Stimulated activated CD4-positive, alpha-beta T cell treated with anti-CD3 and anti-CD28 coated beads, Interleukin-2, amount 100 ng/mL, for 48 hours (primary cell): ENCODE data around the gene PCSK2.

Experiments used
- DNase-seq, 2 donors: peaks; one replicate each; pipeline ENCODE4 v3.0.0-alpha.2; 2020

The PCSK2 gene

DNA sequence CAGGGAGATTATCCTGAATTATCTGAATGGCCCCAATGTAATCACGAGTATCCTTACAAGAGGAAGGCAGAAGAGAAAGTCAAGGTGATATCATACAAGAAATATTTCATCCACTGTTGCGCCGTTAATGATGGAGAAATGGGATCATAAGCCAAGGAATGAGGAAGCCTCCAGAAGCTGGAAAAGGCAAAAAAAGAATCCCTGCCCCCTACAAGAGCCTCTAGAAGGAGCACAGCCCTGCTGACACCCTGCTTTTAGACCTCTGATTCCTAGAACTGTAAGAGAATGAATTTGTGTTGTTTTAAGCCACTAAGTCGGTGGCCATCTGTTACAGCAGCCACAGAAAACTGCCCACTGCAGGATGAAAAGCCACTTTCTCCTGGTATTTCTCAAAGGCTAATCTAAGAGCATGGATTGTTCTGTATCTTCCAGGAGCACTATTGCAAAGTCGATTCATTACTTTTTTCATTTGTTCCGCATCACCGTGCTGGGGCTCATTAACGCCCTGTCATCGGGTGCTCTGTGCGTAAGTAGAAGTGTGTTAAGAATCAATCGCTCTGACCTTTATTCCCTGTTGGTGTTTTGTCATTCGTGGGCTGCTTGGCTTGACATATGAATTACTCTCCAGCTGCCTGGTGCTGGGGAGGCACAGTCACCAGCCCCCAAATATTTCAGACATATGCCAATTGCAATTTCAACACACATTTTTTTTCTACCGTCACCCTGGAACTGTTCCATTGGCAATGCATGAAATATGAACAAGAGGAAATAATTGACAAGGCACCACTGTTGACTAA, 117.0 kb downstream of the PCSK2 start:
- DNase-seq: no peak

GRCh38 chr20:17344790-17345189, 118.0 kb downstream of the PCSK2 start:
- DNase-seq: no peak

DNA sequence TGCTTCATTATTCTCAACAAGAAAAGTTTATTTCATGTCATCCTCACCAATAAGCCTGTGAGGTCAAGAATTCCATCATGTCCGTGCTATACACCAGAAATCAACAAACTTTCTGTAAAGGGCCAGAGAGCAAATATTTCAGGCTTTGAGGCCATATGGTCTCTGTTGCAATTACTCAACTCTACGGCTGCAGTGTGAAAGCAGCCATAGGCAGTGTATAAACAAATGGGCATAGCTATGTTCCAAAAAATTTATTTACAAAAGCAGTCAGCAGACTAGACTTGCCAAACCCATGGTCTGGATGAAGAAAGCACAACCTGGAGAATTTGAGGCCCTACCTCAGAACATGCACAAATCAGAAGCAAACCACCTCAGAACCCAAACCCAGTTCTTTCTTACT, 118.5 kb downstream of the PCSK2 start:
- no peak for DNase-seq

DNA sequence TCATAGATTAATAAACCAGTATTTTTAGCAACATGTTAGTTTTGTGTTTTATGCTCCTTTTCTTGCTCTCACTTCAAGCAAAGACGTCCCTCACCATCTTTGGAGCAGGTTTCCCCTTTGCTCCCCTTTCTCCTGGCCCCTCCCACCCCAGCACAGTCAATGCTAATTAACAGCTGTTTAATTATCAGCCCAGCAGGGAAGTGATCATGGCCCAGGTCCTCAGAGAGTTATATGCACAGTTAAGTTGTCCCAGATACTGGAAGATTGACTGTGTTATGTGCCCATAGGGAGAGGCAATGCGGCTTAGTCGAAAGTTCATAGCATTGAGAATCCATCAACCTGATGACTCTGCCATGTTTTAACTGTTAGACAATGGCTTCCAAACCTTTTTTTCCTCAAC, 123.5 kb downstream of the PCSK2 start:
- no peak for DNase-seq

DNA sequence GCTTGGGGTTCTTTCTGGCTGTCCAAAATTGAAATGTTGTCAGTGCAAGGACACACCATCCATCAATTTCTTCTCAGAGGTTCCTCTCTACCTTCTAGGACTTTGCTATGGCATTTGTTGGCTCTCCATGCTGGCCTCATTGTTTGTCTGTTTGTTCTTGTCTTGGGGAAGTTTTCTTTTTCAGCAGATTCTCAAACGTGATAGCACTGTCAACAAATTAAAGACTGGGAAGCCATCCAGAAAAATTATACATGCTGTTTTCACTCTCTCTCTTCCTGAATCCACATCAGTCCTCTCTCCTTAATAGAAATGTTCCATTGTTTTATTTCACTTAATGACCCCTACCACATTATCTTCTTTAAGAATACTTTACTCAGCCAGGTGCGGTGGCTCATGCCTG, 130.4 kb downstream of the PCSK2 start:
- no peak for DNase-seq

GRCh38 chr20:17358854-17359253, 132.0 kb downstream of the PCSK2 start:
- no peak for DNase-seq

DNA sequence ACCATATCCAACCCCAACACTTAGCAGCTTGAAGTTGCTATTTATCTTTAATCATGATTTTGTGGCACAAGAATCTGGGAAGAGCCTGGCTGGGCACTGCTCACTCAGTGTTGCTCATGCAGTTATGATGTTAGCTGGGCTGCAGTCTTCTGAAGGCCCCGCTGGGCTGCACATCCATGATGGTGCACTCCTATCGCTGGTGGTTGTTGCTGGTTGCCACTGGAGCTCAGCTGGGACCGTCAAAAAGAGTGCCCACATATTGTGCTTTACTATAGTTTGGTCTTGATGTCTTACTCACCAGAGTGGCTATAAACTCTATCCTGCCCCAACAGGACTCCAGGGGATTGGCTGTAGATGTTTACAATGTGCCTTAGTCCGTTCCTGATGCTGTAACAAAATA, 137.8 kb downstream of the PCSK2 start:
- DNase-seq: no peak

DNA sequence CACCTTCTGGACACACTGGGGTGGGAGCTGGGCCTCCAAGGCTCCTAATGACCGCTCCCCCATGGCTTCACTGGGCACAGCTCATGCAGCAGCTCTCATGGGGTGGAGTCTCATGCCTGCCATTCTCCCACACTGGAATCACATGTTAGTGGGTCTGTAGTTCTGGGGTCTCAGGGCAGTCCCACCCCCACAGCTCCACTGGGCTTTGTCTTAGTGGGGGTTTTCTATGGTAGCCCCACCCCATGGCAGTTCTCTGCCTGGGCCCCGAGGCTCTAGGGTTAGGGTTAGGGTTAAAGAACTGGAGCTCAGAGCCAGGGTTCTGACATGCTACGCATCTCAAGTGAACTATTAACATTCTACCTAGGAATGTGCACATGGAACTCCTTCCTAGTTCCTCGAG, 139.0 kb downstream of the PCSK2 start:
- no peak for DNase-seq

DNA sequence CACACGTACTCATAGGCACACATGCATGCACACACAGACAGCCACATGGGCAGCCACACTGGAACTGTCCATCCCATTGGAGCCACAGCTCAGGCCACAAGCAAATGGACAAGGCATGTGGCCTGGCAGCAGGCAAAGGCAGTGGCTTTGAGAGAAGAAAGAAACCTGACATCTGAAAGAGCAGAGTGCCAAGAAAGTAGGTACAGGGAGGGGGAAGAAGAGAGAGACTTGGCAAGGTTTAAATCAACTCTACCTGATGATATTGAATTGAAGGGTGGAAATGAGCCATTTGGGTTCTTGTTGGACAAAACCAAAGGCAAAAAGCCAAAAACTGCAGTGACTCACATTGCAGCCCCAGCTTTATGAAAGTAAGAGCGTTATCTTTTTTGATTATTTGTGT, 142.7 kb downstream of the PCSK2 start:
- DNase-seq: no peak

- no peak for DNase-seq
These were observed 146.1 kb downstream of the PCSK2 start for GRCh38 chr20:17372806-17373440.

- DNase-seq: no peak
These were observed 147.2 kb downstream of the PCSK2 start for GRCh38 chr20:17374086-17374485.

DNA sequence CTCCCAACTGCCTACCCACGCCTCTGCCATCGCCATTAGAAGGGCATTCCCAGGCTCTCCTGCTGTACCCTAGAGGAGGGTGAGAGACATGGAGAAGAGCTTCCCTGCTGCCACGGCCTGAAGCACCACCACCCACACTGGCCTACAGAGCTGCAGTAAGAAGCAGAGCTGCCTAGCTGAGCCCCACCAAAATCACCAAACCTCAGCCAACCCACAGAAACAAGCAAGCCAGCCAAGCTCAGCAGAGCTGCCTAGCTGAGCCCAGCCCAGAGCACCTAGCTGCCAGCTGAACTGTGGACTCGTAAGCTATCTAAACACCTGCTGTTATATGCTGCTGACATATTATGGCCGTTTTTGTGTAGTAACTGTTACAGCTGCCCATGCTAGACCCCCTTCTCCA, 149.2 kb downstream of the PCSK2 start:
- no peak for DNase-seq

GRCh38 chr20:17377231-17377630, 150.4 kb downstream of the PCSK2 start:
- DNase-seq: no peak

DNA sequence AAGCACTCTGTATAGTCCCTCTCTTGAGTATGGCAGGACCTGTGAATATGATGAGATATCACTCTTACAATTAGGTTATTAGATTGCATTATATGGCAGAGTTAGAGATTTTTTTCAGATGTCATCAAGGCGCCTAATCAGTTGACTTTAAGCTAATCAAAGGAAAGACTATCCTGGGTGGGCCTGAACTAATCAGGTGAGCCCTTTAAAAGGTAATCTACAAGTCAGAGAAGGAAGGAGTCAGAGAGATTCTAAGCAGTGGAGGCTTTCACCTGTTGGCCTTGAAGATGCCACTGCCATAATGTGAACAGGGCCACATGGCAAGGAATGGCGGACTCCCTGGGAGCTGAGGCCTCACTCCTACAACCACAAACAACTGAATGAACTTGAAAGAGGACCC, 152.8 kb downstream of the PCSK2 start:
- DNase-seq: no peak

GRCh38 chr20:17380801-17381200, 154.0 kb downstream of the PCSK2 start:
- no peak for DNase-seq

- DNase-seq: no peak
These were observed 154.9 kb downstream of the PCSK2 start for GRCh38 chr20:17381724-17382123.

GRCh38 chr20:17385798-17386197, 159.0 kb downstream of the PCSK2 start:
- DNase-seq: no peak

DNA sequence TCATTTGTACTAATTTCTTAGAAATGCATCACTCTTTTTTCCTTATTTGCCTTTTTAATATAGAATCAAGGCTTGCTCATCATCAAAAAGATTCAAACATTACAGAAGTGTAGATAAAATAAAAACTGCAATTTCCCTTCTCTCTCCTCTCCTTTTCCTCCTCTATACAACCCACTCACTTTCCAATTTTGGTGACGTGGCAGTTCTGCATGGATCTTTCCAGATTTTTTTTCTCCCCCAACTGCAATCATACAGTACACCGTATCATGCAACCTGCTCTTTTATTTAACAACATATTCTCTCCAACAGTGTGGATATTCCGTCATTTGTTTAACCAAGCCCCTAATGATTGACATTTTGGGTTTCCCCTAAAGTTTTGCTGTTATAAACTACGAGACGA, 163.8 kb downstream of the PCSK2 start:
- DNase-seq: no peak

DNA sequence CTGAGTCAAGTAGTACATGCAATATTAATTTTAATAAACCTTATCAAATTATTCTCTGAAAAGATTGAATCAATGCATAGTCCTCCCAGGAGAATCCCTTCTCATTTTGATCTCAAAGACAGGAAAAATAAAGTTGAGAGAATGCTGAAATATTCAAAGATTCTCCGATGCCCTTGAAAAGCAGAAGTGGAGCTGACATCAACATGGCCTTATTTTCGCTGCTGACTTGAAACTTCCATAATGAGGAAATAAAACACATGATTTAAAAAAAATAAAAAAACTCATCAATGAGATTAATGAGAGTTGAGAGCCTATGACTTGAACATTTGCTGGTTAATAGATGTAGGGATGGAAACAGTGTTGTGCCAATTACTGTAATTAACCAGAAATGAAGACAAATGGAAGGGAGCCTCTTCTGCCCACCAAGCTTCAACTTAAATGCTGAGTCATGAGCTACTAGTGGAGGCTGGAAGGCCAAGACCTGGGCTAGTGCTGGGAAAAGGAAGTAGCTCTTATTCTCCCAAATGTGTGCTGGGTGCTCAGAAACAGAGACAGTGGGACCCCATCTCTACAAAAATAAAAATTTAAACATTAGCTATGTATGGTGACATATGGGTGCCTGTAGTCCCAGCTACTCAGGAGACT, 164.4 kb downstream of the PCSK2 start:
- no peak for DNase-seq

DNA sequence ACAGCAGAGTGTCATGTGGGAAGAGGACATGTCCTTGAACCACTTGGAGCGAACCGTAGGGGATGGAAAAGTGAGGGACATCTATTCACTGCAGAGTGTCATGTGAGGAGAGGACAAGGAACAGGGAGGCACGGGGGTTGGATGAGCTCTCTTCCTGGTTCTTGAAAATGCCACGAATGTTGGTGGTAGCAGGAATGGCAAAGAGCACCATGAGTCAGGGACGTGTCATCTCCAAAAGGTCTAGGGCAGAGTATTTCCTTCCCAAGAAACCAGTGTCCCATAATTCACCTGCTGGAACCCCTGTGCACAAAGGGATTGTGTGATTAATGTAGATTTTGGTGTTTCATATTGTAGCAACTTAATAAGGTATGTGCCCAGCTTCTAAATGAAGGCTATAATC, 167.6 kb downstream of the PCSK2 start:
- DNase-seq: no peak

DNA sequence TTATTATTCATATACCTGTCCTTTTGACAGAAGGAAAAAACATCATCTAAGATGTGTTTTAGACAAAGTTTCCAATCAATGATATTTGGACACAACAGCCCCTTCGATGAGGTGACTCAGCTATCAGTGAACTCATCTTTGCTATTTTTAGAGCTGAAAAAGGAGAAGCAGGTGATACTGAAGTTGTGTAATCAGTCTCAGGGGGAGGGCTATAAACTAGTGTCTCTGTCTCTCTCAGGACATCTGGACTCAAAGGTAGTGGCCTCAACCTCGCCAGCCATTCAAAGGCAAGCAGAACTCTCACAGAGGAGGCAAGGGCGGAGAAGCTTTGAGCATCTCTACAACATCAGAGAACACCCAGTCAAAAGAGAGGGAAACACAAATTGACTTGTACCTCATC, 168.9 kb downstream of the PCSK2 start:
- no peak for DNase-seq

- DNase-seq: no peak
These were observed 172.6 kb downstream of the PCSK2 start for GRCh38 chr20:17399303-17399985.

GRCh38 chr20:17403461-17403860, 176.6 kb downstream of the PCSK2 start:
- no peak for DNase-seq
